ENCODE results near the gene CISD1. TPM values are rescaled to one million over a fixed set of nuclear protein-coding genes. Genes with fewer than 3 reads are reported as not detected.

The CISD1 gene
- total and polyA plus RNA-seq, 10 of the 15 experiments (the other 5 are each of a cell fraction or from before 2014, with no cell fraction given), result 23.0 to 162 (median 58.5) TPM

DNA sequence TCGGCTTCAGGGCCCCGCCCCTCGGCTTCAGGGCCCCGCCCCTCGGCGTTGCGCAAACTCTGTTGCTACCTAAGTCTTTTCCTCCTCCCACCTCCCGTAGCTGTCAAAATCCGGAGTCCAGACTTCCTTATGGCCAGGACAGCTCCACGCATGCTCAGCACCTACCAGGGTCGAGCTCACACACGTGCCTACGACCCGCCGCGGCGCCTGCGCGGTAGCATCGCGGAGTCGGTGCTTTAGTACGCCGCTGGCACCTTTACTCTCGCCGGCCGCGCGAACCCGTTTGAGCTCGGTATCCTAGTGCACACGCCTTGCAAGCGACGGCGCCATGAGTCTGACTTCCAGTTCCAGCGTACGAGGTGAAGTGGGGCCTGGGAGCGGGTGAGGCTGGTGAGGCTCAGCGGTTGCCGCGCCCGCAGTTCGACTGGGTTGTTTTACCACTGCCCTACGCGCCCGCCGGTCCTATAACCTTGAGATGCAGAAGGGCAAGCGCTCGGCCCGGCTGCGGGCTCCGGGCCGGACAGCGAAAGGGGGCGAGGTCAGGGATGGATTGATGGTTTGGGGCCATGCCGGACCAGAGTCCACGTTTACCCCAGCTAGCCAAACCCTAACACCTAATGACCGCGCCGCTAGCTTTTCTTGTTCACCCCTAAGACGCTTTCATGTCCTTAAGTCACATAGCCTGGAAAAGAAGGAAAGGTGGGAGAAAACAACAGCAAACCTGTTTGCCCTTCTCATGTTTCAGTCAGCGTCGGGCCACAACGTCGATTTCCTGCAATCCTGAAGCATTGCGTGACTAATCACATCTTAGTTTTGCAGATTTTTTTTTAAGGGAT lies at the start of gene CISD1 (continued):
- TF ChIP-seq PRDM15 (CRISPR knock-in tag; IDR thresholded peaks at IDR 0.05) (no peak), MYC (IDR thresholded peaks at IDR 0.05; ENCODE audit: insufficient read depth, insufficient read length, insufficient replicate concordance, low read length, severe bottlenecking) (peak; percentile 36), BCL3 (IDR thresholded peaks at IDR 0.05; ENCODE audit: borderline replicate concordance, insufficient read depth, low read depth, low read length, poor library complexity, severe bottlenecking) (no peak), SPI1 (IDR thresholded peaks at IDR 0.05; ENCODE audit: borderline replicate concordance, insufficient read depth, low read depth, low read length) (0 out of 2 replicates have a peak, but pooled peaks have one; percentile 17), STAT1 (conservative IDR thresholded peaks at IDR 0.05) (0 out of 2 replicates have a peak, but pooled peaks have one; percentile 46), MXI1 (IDR thresholded peaks at IDR 0.05; ENCODE audit: low read depth, low read length) (peak; percentile 80; the same call in 1 of the 2 replicates), SMAD1 (IDR thresholded peaks at IDR 0.05; ENCODE audit: low read depth, partially characterized antibody) (no peak), ZSCAN29 (IDR thresholded peaks at IDR 0.05) (peak; percentile 44; the same call in 1 of the 2 replicates), ZBTB11 (CRISPR knock-in tag; IDR thresholded peaks at IDR 0.05) (no peak), IKZF2 (IDR thresholded peaks at IDR 0.05) (no peak), CREB1 (IDR thresholded peaks at IDR 0.05; ENCODE audit: low read depth) (peak; percentile 19; the same call in 1 of the 2 replicates), YY1 (IDR thresholded peaks at IDR 0.05; ENCODE audit: low read depth, low read length) (peak; percentile 46), ZNF384 (IDR thresholded peaks at IDR 0.05; ENCODE audit: borderline replicate concordance, low read depth, low read length) (no peak), CEBPB (IDR thresholded peaks at IDR 0.05; ENCODE audit: borderline replicate concordance in 1 of 2, low read depth in 2 of 2, low read length in 2 of 2) (peak in 1 of 2 experiments; percentile 42; a peak in 1 of 4 replicates)
- TF ChIP-seq, protein P1, sequence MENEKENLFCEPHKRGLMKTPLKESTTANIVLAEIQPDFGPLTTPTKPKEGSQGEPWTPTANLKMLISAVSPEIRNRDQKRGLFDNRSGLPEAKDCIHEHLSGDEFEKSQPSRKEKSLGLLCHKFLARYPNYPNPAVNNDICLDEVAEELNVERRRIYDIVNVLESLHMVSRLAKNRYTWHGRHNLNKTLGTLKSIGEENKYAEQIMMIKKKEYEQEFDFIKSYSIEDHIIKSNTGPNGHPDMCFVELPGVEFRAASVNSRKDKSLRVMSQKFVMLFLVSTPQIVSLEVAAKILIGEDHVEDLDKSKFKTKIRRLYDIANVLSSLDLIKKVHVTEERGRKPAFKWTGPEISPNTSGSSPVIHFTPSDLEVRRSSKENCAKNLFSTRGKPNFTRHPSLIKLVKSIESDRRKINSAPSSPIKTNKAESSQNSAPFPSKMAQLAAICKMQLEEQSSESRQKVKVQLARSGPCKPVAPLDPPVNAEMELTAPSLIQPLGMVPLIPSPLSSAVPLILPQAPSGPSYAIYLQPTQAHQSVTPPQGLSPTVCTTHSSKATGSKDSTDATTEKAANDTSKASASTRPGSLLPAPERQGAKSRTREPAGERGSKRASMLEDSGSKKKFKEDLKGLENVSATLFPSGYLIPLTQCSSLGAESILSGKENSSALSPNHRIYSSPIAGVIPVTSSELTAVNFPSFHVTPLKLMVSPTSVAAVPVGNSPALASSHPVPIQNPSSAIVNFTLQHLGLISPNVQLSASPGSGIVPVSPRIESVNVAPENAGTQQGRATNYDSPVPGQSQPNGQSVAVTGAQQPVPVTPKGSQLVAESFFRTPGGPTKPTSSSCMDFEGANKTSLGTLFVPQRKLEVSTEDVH (IDR thresholded peaks at IDR 0.05; ENCODE audit: low read depth, partially characterized antibody), result no peak

Measured in GM12878 (cell line).